Measurements from ENCODE around the gene PPAT.

DNA sequence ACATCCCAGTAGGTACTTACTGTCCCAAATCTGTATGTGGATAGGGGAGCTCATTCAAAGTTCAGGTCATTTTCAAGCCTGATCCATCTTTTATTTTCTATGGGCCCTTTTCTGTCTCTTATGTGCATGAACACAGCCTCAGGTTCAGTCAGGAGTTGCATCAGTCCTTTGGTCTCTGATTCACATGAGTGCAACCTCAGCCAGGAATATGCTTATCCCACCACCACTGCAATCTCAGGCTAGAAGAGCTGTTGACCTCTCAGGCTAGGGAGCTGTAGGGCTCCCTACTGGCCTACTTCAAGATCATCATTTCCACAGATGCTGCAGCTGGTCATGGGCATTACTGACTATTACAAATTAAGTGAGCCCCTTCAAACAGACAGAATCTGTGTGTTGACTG lies 75.3 kb downstream of the PPAT start:
- TF ChIP-seq, protein P1, sequence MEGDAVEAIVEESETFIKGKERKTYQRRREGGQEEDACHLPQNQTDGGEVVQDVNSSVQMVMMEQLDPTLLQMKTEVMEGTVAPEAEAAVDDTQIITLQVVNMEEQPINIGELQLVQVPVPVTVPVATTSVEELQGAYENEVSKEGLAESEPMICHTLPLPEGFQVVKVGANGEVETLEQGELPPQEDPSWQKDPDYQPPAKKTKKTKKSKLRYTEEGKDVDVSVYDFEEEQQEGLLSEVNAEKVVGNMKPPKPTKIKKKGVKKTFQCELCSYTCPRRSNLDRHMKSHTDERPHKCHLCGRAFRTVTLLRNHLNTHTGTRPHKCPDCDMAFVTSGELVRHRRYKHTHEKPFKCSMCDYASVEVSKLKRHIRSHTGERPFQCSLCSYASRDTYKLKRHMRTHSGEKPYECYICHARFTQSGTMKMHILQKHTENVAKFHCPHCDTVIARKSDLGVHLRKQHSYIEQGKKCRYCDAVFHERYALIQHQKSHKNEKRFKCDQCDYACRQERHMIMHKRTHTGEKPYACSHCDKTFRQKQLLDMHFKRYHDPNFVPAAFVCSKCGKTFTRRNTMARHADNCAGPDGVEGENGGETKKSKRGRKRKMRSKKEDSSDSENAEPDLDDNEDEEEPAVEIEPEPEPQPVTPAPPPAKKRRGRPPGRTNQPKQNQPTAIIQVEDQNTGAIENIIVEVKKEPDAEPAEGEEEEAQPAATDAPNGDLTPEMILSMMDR (IDR thresholded peaks at IDR 0.05): no peak
- TF ChIP-seq POLR2A (IDR thresholded peaks at IDR 0.05): no peak
- TF ChIP-seq EP300 (IDR thresholded peaks at IDR 0.05; ENCODE audit: low read depth): no peak
- TF ChIP-seq POLR2AphosphoS5 (IDR thresholded peaks at IDR 0.05): no peak
